Measurements from ENCODE around the gene WWTR1. TPM values are rescaled to one million over a fixed set of nuclear protein-coding genes. Genes with fewer than 3 reads are reported as not detected.

WWTR1 gene
- polyA plus RNA-seq, 1 donor (not counting 4 experiments of a cell fraction or from before 2014, with no cell fraction given): 77.3 TPM

DNA sequence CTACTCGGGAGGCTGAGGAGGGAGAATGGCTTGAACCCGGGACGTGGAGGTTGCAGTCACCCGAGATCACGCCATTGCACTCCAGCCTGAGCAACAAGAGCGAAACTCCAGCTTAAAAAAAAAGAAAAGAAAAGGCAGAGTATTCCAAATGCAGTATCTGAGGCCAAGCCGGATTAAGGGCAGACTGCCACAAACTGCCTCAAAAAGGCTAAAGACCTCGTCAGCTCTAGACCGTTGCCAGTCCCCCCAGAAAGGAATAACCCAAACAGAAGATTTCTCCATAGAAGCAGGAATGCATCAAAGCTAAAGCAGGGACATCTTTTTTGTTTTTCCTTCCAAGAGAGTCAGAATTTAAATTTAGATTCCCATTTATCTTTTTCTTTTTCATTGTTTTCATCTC is 110.4 kb downstream of the WWTR1 start:
- H4K20me1 ChIP-seq (ENCODE audit: control insufficient read depth, extremely low read depth, insufficient read depth, low read length): no peaks in the 10 kb centered on the region
- no peak for TF ChIP-seq EZH2 (IDR thresholded peaks at IDR 0.05; ENCODE audit: low read length)
- TF ChIP-seq, protein P1, sequence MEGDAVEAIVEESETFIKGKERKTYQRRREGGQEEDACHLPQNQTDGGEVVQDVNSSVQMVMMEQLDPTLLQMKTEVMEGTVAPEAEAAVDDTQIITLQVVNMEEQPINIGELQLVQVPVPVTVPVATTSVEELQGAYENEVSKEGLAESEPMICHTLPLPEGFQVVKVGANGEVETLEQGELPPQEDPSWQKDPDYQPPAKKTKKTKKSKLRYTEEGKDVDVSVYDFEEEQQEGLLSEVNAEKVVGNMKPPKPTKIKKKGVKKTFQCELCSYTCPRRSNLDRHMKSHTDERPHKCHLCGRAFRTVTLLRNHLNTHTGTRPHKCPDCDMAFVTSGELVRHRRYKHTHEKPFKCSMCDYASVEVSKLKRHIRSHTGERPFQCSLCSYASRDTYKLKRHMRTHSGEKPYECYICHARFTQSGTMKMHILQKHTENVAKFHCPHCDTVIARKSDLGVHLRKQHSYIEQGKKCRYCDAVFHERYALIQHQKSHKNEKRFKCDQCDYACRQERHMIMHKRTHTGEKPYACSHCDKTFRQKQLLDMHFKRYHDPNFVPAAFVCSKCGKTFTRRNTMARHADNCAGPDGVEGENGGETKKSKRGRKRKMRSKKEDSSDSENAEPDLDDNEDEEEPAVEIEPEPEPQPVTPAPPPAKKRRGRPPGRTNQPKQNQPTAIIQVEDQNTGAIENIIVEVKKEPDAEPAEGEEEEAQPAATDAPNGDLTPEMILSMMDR (optimal IDR thresholded peaks at IDR 0.05 in 1 of 3, IDR thresholded peaks at IDR 0.05 in 1 of 3, conservative IDR thresholded peaks at IDR 0.05 in 1 of 3; ENCODE audit: extremely low read depth in 1 of 3, insufficient read depth in 2 of 3, low read length in 3 of 3): no peak
- no peak overlapping the region for H3K4me3 ChIP-seq (ENCODE audit: control insufficient read depth in 2 of 3, extremely low read depth in 1 of 3, insufficient read depth in 2 of 3, low read depth in 1 of 3, low read length in 3 of 3)
- no peaks in the 10 kb centered on the region for H3K27me3 ChIP-seq (ENCODE audit: control insufficient read depth, extremely low read depth, insufficient read depth, low read length)
- H3K9me3 ChIP-seq (ENCODE audit: control insufficient read depth, low read depth, low read length): no peaks in the 10 kb centered on the region
- FAIRE-seq: no peak
- H3K9ac ChIP-seq (ENCODE audit: control insufficient read depth, extremely low read depth, insufficient read depth, low read length): no peak overlapping the region
- H3K9me1 ChIP-seq (ENCODE audit: control insufficient read depth, extremely low read depth, insufficient read depth, low read length): no peaks in the 10 kb centered on the region
- no peaks in the 10 kb centered on the region for H3K4me1 ChIP-seq (ENCODE audit: control insufficient read depth, extremely low read depth, insufficient read depth, low read length)
- DNase-seq (ENCODE audit: low read depth, low spot score): no peak
- dilution Hi-C loops (cut with MboI; ENCODE audit: extremely low pct_ligation_motif_present, low sequenced_read_pairs): no loop called here
- no peak overlapping the region for H3K4me2 ChIP-seq (ENCODE audit: control insufficient read depth, extremely low read depth, insufficient read depth, low read depth, low read length)
- H3K36me3 ChIP-seq (ENCODE audit: control insufficient read depth in 2 of 2, extremely low read depth in 1 of 2, insufficient read depth in 2 of 2, low read length in 2 of 2): peaks cover 2 to 3% of the 10 kb centered on the region in 2 experiments
- no peak overlapping the region for H3K27ac ChIP-seq (ENCODE audit: control insufficient read depth, insufficient read depth, low read length)
- no peak overlapping the region for H2AFZ ChIP-seq (ENCODE audit: control insufficient read depth, low read length)
- peaks cover 25% of the 10 kb centered on the region for H3K79me2 ChIP-seq (ENCODE audit: control insufficient read depth, insufficient read depth, low read length)

DNA sequence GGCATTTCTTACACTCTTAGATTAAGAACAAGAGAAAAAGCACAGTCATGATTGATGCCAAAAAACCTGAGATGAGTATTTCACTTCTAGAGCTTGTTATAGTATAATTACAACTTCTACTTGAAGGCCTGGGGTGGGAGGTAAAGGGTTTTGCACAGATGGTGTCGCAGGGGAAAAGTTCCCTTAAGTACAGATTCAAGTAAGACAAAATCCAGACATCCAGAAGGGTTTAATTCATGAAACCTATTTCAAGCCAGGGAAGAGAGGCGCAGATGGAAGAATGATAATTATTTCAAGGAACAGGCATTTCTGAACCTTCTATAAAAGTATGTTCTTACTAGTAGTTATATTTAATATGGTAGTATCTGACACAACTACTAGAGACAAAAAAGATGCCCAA is 112.8 kb downstream of the WWTR1 start:
- H3K4me3 ChIP-seq (ENCODE audit: control insufficient read depth in 2 of 3, extremely low read depth in 1 of 3, insufficient read depth in 2 of 3, low read depth in 1 of 3, low read length in 3 of 3): no peak overlapping the region
- dilution Hi-C loops (cut with MboI; ENCODE audit: extremely low pct_ligation_motif_present, low sequenced_read_pairs): no loop called here
- H3K27ac ChIP-seq (ENCODE audit: control insufficient read depth, insufficient read depth, low read length): no peak overlapping the region
- H3K27me3 ChIP-seq (ENCODE audit: control insufficient read depth, extremely low read depth, insufficient read depth, low read length): no peaks in the 10 kb centered on the region
- H3K9me1 ChIP-seq (ENCODE audit: control insufficient read depth, extremely low read depth, insufficient read depth, low read length): no peaks in the 10 kb centered on the region
- no peak for FAIRE-seq
- no peak overlapping the region for H3K4me2 ChIP-seq (ENCODE audit: control insufficient read depth, extremely low read depth, insufficient read depth, low read depth, low read length)
- no peak overlapping the region for H3K9ac ChIP-seq (ENCODE audit: control insufficient read depth, extremely low read depth, insufficient read depth, low read length)
- H3K36me3 ChIP-seq (ENCODE audit: control insufficient read depth in 2 of 2, extremely low read depth in 1 of 2, insufficient read depth in 2 of 2, low read length in 2 of 2): peaks cover 11 to 12% of the 10 kb centered on the region in 2 experiments
- no peaks in the 10 kb centered on the region for H4K20me1 ChIP-seq (ENCODE audit: control insufficient read depth, extremely low read depth, insufficient read depth, low read length)
- no peak overlapping the region for H2AFZ ChIP-seq (ENCODE audit: control insufficient read depth, low read length)
- peaks cover 20% of the 10 kb centered on the region for H3K79me2 ChIP-seq (ENCODE audit: control insufficient read depth, insufficient read depth, low read length)
- H3K4me1 ChIP-seq (ENCODE audit: control insufficient read depth, extremely low read depth, insufficient read depth, low read length): peaks cover 4% of the 10 kb centered on the region
- TF ChIP-seq EZH2 (IDR thresholded peaks at IDR 0.05; ENCODE audit: low read length): no peak
- TF ChIP-seq, protein P1 (optimal IDR thresholded peaks at IDR 0.05 in 1 of 3, IDR thresholded peaks at IDR 0.05 in 1 of 3, conservative IDR thresholded peaks at IDR 0.05 in 1 of 3; ENCODE audit: extremely low read depth in 1 of 3, insufficient read depth in 2 of 3, low read length in 3 of 3): no peak
- H3K9me3 ChIP-seq (ENCODE audit: control insufficient read depth, low read depth, low read length): no peaks in the 10 kb centered on the region
- DNase-seq (ENCODE audit: low read depth, low spot score): no peak
